Smooth muscle cell (in vitro differentiated cells): ENCODE data around the gene NTNG1. TPM values are rescaled to one million over a fixed set of nuclear protein-coding genes. Genes with fewer than 3 reads are reported as not detected.

Source experiments
- DNase-seq: peaks from one replicate; lab custom pipeline; 2025; ENCODE audit not compliant: unreplicated experiment; lab: John Stamatoyannopoulos, UW
- H2AFZ ChIP-seq: fragments of 200-600 bp; sonication (generic); 2 replicates; pipeline ENCODE4 v1.6.0; 2016; ENCODE audit warnings: antibody characterized with exemption, low read depth, mild to moderate bottlenecking
- H3F3A ChIP-seq: fragments of 200-600 bp; sonication (generic); 2 replicates; pipeline ENCODE4 v1.6.0; 2017; ENCODE audit warnings: antibody characterized with exemption, low read depth
- H3K27ac ChIP-seq: fragments of 200-600 bp; sonication (generic); 2 replicates; pipeline ENCODE4 v1.5.1; 2016; ENCODE audit warnings: low read depth, mild to moderate bottlenecking
- H3K27me3 ChIP-seq: fragments of 200-600 bp; sonication (generic); 2 replicates; pipeline ENCODE4 v1.6.1; 2016; ENCODE audit warnings: low read depth, mild to moderate bottlenecking
- H3K36me3 ChIP-seq: fragments of 200-600 bp; sonication (generic); 2 replicates; pipeline ENCODE4 v1.5.1; 2016; ENCODE audit warnings: low read depth
- H3K4me1 ChIP-seq: fragments of 200-600 bp; sonication (generic); 2 replicates; pipeline ENCODE4 v1.5.1; 2016; ENCODE audit warnings: low read depth
- H3K4me2 ChIP-seq: fragments of 200-600 bp; sonication (generic); 2 replicates; pipeline ENCODE4 v1.6.0; 2016; ENCODE audit warnings: mild to moderate bottlenecking
- H3K4me3 ChIP-seq: fragments of 200-600 bp; sonication (generic); 2 replicates; pipeline ENCODE4 v1.5.1; 2016; ENCODE audit warnings: mild to moderate bottlenecking
- H3K79me2 ChIP-seq: fragments of 200-600 bp; sonication (generic); 2 replicates; pipeline ENCODE4 v1.6.0; 2016; ENCODE audit warnings: low read depth, mild to moderate bottlenecking
- H3K9ac ChIP-seq: fragments of 200-600 bp; sonication (generic); 2 replicates; pipeline ENCODE4 v1.6.0; 2016; ENCODE audit warnings: low read depth
- H3K9me3 ChIP-seq: fragments of 200-600 bp; sonication (generic); replicated peaks from 2 replicates; pipeline ENCODE4 v1.5.1; 2016; ENCODE audit warnings: low read depth
- H4K20me1 ChIP-seq: fragments of 200-600 bp; sonication (generic); 2 replicates; pipeline ENCODE4 v1.6.0; 2016; ENCODE audit warnings: low read depth
- CTCF ChIP-seq: fragments of 200-600 bp; sonication (generic); IDR thresholded peaks from 2 replicates; pipeline ENCODE4 v1.5.1; 2017; ENCODE audit warnings: borderline replicate concordance, mild to moderate bottlenecking, antibody characterized with exemption; ENCODE audit not compliant: insufficient read depth, poor library complexity, severe bottlenecking
- WGBS: methylation state at CpG from one replicate; pipeline ENCODE4 v1.1.7; 2016; ENCODE audit warnings: low lambda C conversion rate; 5-methylcytosine and 5-hydroxymethylcytosine counted together
- polyA plus RNA-seq: library from polyadenylated mRNA; unstranded; fragments of >200 nt; fragmentation: Nextera tagmentation; extraction: Ambion mirVana; gene quantifications from 2 replicates; pipeline ENCODE4 v1.2.1, GENCODE V29; 2016
- total RNA-seq: library from RNA; depleted of rRNA; stranded (reverse); fragments of >200 nt; gene quantifications from 2 replicates; pipeline ENCODE4 v1.2.3, GENCODE V29; 2014

NTNG1 gene
- total and polyA plus RNA-seq, 2 experiments from 2014 or later = 0.39 to 1.1 TPM

DNA sequence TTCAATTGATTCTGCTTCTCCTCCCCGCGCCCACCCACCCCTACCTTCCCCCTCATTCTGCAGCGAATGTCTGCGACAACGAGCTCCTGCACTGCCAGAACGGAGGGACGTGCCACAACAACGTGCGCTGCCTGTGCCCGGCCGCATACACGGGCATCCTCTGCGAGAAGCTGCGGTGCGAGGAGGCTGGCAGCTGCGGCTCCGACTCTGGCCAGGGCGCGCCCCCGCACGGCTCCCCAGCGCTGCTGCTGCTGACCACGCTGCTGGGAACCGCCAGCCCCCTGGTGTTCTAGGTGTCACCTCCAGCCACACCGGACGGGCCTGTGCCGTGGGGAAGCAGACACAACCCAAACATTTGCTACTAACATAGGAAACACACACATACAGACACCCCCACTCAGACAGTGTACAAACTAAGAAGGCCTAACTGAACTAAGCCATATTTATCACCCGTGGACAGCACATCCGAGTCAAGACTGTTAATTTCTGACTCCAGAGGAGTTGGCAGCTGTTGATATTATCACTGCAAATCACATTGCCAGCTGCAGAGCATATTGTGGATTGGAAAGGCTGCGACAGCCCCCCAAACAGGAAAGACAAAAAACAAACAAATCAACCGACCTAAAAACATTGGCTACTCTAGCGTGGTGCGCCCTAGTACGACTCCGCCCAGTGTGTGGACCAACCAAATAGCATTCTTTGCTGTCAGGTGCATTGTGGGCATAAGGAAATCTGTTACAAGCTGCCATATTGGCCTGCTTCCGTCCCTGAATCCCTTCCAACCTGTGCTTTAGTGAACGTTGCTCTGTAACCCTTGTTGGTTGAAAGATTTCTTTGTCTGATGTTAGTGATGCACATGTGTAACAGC lies 339.9 kb downstream of the NTNG1 start:
- Histone ChIP-seq H3F3A (no peaks in the 10 kb centered on the region), H3K9ac (no peak overlapping the region), H3K79me2 (no peaks in the 10 kb centered on the region), H4K20me1 (no peaks in the 10 kb centered on the region), H3K27ac (no peak overlapping the region), H3K4me1 (no peaks in the 10 kb centered on the region), H3K9me3 (no peaks in the 10 kb centered on the region), H3K4me3 (no peak overlapping the region), H3K27me3 (no peaks in the 10 kb centered on the region), H2AFZ (no peak overlapping the region), H3K36me3 (no peaks in the 10 kb centered on the region), H3K4me2 (no peak overlapping the region)
- TF ChIP-seq CTCF = no peak
- no peak for DNase-seq
- WGBS = 93% methylated on average over 35 of the region's 37 CpGs

DNA sequence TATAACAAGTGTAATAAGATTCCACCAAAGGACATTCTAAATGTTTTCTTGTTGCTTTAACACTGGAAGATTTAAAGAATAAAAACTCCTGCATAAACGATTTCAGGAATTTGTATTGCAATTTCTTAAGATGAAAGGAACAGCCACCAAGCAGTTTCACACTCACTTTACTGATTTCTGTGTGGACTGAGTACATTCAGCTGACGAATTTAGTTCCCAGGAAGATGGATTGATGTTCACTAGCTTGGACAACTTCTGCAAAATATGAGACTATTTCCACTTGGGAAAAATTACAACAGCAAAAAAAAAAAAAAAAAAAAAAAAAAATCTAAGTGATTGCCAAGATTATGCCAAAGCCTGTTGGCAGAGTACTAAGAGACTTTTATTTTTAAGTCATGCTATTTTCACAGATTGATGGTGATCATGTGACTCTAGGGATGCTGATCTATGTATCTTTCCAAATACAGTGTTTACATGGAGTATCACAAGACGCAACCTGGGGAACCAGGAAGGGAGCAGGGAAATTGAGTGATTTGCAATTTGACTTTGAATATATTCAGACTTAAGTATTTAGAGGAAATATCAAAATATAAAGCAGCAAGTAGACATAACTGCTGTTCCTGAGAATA lies 341.0 kb downstream of the NTNG1 start:
- Histone ChIP-seq H3K9me3 (no peaks in the 10 kb centered on the region), H3K4me2 (no peak overlapping the region), H3K4me1 (peaks cover 6% of the 10 kb centered on the region), H3F3A (no peaks in the 10 kb centered on the region), H3K79me2 (no peaks in the 10 kb centered on the region), H3K4me3 (no peak overlapping the region), H3K27ac (no peak overlapping the region), H3K36me3 (no peaks in the 10 kb centered on the region), H3K27me3 (no peaks in the 10 kb centered on the region), H3K9ac (no peak overlapping the region), H4K20me1 (no peaks in the 10 kb centered on the region), H2AFZ (no peak overlapping the region)
- 71% methylated on average over 3 of the region's 3 CpGs for WGBS
- TF ChIP-seq CTCF = no peak
- DNase-seq = no peak

GRCh38 chr1:107483949-107484348 lies 343.1 kb downstream of the NTNG1 start:
- TF ChIP-seq CTCF = no peak
- no peak overlapping the region for H3K4me2 ChIP-seq
- H3K9me3 ChIP-seq = no peaks in the 10 kb centered on the region
- H3K27me3 ChIP-seq = no peaks in the 10 kb centered on the region
- 73% methylated on average over 3 of the region's 3 CpGs for WGBS
- no peaks in the 10 kb centered on the region for H3K79me2 ChIP-seq
- H3F3A ChIP-seq = no peaks in the 10 kb centered on the region
- no peak overlapping the region for H2AFZ ChIP-seq
- DNase-seq = no peak
- no peaks in the 10 kb centered on the region for H4K20me1 ChIP-seq
- H3K36me3 ChIP-seq = no peaks in the 10 kb centered on the region
- no peak overlapping the region for H3K27ac ChIP-seq
- H3K4me1 ChIP-seq = peaks cover 6% of the 10 kb centered on the region
- H3K4me3 ChIP-seq = no peak overlapping the region
- H3K9ac ChIP-seq = no peak overlapping the region

DNA sequence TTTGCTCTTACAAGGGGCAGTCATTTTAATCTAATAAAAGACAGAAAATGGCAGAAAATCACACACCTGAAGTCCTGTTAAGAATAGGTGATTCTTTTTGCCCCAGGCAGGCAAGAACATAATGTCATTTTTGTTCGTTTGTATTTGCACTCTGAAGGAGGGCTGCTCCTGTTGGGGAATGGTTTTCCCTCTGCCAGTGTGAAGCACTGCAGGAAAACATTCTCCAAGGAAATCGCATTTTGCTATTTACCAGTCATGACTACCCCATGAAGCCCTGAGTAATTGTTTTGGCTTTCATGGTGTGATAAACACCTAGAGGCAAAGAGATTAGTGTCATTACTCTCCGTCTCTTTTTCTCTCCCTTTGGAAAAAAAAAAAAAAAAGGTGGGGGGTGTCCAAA lies 345.5 kb downstream of the NTNG1 start:
- WGBS = 37% methylated on average over 3 of the region's 3 CpGs
- H3K4me1 ChIP-seq = peaks cover 6% of the 10 kb centered on the region
- no peak for TF ChIP-seq CTCF

More for the DNA sequence above, 345.5 kb downstream of the NTNG1 start:
- Histone ChIP-seq H3K27me3 (no peaks in the 10 kb centered on the region), H3K4me3 (no peak overlapping the region), H2AFZ (no peak overlapping the region), H3K4me2 (no peak overlapping the region), H4K20me1 (no peaks in the 10 kb centered on the region), H3K27ac (no peak overlapping the region), H3F3A (no peaks in the 10 kb centered on the region), H3K9ac (no peak overlapping the region), H3K36me3 (no peaks in the 10 kb centered on the region), H3K79me2 (no peaks in the 10 kb centered on the region), H3K9me3 (no peaks in the 10 kb centered on the region)
- no peak for DNase-seq
